ENCODE results near the gene RIIAD1.

- TF ChIP-seq CTCF (conservative IDR thresholded peaks at IDR 0.05 in 1 of 2, IDR thresholded peaks at IDR 0.05 in 1 of 2; ENCODE audit: extremely low read depth in 1 of 2, insufficient read depth in 1 of 2, low read depth in 1 of 2, low read length in 2 of 2) (no peak), EZH2 (IDR thresholded peaks at IDR 0.05; ENCODE audit: borderline replicate concordance, low read length) (no peak)
Observed at GRCh38 chr1:151684128-151684527, 37.2 kb upstream of the RIIAD1 start.

Measured in mammary epithelial cell (primary cell).